Esophagus muscularis mucosa (tissue), 4 donors: ENCODE measurements around the gene KIRREL3.

ENCODE experiments used
- EP300 ChIP-seq: sonication (generic); formaldehyde crosslinking; IDR thresholded peaks from one replicate; pipeline ENCODE4 v1.6.1; 2017; ENCODE audit warnings: antibody characterized with exemption
- POLR2A ChIP-seq: fragments of 450-650 bp; IDR thresholded peaks from one replicate; pipeline ENCODE4 v1.6.1; 2017; ENCODE audit warnings: antibody characterized with exemption, moderate library complexity, mild to moderate bottlenecking, low read depth
- TF ChIP-seq, protein P1 (sequence below), 3 experiments: fragments of 200-600 bp in 2 of 3; fragments of 450-650 bp in 1 of 3; sonication (generic) in 2 of 3; IDR thresholded peaks; one replicate each; pipeline ENCODE4 v1.5.1; 2017 to 2019; ENCODE audit warnings: antibody characterized with exemption in 3 of 3, mild to moderate bottlenecking in 2 of 3, moderate library complexity in 1 of 3

DNA sequence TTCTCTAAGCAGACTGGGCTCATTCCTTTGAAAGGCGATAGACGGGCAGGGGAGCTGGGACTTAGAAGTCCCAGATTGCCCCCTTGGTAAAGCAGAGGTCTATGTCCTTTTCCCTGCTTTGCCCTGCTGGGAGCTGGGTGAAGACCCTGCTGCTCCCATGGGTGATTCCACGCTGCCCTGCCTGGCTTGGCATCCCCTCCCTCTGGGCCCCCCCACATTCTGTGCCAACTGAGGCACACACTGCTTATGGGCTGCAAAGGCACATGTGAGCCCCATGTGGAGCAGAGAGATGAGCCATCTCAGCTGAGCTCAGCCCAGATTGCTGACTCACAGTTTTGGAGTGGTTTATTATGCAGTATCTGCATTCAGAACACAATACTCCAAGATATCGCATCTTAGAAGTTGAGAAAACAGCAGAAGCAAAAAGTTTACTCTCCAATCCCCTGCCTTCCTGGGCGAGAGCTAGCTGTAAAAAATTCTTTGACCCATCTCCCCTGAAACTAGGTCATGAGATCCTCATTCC, 517.9 kb downstream of the KIRREL3 start:
- TF ChIP-seq, protein P1, sequence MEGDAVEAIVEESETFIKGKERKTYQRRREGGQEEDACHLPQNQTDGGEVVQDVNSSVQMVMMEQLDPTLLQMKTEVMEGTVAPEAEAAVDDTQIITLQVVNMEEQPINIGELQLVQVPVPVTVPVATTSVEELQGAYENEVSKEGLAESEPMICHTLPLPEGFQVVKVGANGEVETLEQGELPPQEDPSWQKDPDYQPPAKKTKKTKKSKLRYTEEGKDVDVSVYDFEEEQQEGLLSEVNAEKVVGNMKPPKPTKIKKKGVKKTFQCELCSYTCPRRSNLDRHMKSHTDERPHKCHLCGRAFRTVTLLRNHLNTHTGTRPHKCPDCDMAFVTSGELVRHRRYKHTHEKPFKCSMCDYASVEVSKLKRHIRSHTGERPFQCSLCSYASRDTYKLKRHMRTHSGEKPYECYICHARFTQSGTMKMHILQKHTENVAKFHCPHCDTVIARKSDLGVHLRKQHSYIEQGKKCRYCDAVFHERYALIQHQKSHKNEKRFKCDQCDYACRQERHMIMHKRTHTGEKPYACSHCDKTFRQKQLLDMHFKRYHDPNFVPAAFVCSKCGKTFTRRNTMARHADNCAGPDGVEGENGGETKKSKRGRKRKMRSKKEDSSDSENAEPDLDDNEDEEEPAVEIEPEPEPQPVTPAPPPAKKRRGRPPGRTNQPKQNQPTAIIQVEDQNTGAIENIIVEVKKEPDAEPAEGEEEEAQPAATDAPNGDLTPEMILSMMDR (IDR thresholded peaks at IDR 0.05) = no peak
- TF ChIP-seq POLR2A (no peak), EP300 (no peak)
